ENCODE data around the gene TERB1.
A peak's percentile ranks its signal among the peaks of the same experiment; 100 is the strongest.

Gene TERB1

DNA sequence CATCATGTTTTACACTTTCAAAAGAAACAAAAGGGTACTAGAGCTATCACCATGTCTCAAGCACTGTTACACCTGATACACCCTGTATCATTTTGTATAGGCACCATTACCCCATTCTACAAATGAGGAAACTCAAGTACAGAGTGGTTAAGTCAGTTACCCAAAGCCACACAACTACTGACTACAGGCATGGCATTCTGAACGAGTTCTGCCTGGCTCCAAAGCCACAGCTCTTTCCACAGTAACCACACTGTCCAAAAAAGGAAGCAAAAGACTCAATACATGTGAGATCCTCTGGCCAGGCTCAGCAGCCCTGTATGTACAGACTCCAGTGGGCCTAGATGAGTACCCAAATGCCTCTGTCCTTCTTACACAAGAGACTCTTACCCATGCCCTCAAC, 54.7 kb downstream of the TERB1 start:
- TF ChIP-seq, protein P1, sequence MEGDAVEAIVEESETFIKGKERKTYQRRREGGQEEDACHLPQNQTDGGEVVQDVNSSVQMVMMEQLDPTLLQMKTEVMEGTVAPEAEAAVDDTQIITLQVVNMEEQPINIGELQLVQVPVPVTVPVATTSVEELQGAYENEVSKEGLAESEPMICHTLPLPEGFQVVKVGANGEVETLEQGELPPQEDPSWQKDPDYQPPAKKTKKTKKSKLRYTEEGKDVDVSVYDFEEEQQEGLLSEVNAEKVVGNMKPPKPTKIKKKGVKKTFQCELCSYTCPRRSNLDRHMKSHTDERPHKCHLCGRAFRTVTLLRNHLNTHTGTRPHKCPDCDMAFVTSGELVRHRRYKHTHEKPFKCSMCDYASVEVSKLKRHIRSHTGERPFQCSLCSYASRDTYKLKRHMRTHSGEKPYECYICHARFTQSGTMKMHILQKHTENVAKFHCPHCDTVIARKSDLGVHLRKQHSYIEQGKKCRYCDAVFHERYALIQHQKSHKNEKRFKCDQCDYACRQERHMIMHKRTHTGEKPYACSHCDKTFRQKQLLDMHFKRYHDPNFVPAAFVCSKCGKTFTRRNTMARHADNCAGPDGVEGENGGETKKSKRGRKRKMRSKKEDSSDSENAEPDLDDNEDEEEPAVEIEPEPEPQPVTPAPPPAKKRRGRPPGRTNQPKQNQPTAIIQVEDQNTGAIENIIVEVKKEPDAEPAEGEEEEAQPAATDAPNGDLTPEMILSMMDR (IDR thresholded peaks at IDR 0.05; ENCODE audit: low read depth, low read length): no peak
- no peak for DNase-seq (ENCODE audit: extremely low read depth, low read depth)

DNA sequence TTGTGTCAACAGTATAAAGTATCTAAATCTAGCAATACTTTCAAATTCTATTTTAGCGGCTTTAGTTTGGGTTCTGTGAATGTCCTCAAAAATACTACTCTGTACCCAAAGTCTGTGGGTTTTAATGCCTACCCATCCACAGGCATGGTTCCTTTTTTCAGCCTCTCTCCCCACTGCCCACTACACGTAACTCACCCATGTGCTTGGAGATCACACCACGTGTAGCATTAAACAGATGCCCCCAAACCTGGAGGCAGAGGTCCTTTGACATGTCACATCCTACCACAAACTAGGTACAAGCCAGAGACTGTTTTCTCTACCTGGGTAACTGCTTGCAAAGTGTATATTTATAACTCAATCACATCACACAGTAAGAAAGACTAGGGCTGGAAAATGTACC, 55.3 kb downstream of the TERB1 start:
- DNase-seq (ENCODE audit: extremely low read depth, low read depth): no peak
- TF ChIP-seq, protein P1 (IDR thresholded peaks at IDR 0.05; ENCODE audit: low read depth, low read length): no peak

DNA sequence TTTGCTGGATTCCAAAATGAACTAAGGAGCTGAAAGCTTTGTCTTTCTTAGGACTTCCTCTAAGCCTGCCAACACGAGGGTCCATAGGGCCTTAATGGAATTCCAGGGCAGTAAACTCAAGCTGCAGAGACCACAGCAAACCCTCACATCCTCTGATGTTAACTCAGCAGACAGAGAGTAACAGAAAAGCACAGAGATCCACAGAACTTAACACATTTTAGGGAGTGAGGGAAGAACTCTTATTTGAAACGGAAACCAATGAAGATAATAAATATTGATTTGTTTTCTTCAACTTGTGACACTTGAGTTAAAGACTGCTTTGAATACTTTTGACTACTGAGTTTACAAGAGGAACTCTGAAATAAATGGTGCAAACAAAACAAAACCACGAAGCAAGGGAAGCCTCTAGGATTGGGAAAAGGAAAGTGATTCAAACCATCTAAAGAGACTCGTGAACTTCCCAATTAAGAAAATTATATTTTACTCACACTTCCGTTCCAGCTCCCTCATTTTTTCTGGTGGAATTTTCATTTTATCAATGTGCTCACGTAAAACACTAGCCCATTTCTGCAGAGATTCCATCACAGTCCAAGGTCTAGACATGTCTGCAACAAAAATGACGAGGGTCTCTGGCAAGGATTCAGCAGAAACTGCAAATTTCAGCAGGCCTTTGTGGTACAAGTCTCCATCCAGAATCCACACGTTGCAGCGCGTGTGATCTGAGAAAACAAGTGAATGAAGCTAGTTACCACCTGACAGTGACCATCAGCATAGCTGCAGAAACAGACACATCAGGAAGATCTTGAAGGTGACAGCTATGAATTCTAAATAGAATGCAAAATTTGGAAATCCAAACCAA, 59.2 kb downstream of the TERB1 start:
- no peak for DNase-seq (ENCODE audit: extremely low read depth, low read depth)
- TF ChIP-seq, protein P1 (IDR thresholded peaks at IDR 0.05; ENCODE audit: low read depth, low read length): no peak

DNA sequence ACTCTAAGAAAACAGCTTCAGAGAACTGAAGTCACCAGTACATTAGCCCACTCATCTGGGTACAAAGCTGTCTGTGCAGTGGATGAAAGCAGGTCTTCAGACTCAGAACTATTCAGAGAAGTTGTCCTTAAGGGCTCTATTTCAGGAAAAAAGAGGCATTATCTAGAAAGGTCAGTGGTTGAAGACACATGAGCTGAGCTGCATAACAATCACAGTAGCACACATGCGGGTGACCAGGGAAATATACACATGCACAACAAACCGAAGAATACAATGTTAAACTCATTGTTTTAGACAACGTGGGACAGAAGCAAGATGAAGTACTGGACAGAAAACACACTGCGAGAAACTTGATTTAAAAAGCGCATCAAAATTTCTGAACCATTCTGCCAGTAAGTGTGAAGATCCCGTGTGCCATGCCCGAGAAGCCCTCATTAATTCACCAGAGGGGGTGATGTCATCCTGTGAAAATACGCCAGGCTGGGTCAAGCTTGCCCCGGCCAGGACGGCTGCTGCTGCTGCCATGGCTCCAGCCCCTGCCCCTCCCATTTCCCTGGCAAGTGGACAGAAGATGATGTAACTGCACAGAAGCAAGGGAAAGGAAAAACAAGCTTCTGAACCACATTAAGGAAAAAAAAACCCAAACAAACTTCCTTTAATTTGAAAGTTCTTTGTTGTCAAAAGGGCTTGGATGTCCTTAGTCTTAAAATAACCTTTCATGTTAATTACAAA, 60.0 kb downstream of the TERB1 start:
- DNase-seq (ENCODE audit: extremely low read depth, low read depth): peak; percentile 82
- TF ChIP-seq, protein P1 (IDR thresholded peaks at IDR 0.05; ENCODE audit: low read depth, low read length): no peak

DNA sequence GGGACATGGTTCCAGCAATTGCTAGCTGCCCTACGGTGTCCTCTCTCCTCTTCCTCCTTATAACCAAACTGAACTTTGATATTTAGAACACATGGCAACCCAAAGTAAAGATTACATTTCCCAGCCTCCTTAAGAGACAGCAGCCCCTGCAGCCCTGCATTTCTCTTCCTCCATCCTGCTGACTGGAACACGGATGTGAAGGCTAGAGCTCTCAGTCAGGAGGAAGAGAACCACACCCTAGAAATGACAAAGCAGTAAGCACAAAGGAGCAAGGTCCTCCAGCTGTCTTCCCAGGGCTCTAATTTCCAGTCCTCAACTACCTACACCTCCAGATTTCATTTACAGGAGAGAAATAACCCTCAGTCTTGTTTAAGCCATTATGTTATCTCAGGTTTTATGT, 60.9 kb downstream of the TERB1 start:
- no peak for DNase-seq (ENCODE audit: extremely low read depth, low read depth)
- TF ChIP-seq, protein P1 (IDR thresholded peaks at IDR 0.05; ENCODE audit: low read depth, low read length): no peak

DNA sequence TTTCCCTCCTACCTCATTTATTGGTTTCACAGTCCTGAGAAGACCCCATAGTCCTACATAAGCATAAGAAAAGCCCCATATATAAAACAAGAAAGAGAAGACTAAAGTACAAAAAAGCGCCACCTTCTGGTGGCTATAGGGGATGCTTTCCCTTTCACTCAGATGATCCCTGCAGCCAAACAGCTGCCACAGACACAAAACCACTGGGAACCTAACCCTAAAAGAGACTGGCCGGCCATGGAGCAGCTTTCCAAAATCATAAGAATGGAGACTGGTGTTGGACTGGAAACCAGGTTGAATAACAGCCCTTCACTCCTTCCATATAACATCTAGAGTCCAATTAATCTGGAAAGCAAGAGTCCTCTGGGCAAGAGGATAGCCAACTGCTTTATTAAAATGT, 61.4 kb downstream of the TERB1 start:
- DNase-seq (ENCODE audit: extremely low read depth, low read depth): no peak
- TF ChIP-seq, protein P1 (IDR thresholded peaks at IDR 0.05; ENCODE audit: low read depth, low read length): peak; percentile 50

DNA sequence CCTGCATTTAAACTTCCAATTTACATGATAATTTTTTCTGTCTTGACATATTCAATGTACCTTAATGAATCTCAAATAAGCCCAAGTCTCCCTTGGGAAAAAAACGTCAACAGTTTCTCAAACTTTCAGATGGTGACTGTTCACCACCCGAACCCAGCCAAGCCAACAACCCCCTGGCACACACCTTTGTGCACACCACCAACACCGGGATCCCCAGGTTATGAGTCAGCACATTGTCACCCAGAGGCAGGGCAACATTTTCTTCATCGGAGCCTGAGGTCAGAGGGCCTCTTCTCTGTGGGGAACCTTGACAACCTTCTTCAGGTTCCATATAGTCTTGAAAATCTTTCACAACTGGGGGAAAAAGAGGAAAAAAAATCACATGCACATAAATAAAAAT, 65.5 kb downstream of the TERB1 start:
- DNase-seq (ENCODE audit: extremely low read depth, low read depth): no peak
- TF ChIP-seq, protein P1 (IDR thresholded peaks at IDR 0.05; ENCODE audit: low read depth, low read length): no peak

All from AG09319 (cell line).